CD4-positive, alpha-beta T cell treated with Interleukin-4 for 4 hours (primary cell): Measurements from ENCODE around the gene CHST11.
"Not testable (repeated sequence)": the region's sequence is repeated elsewhere in the genome, so short reads cannot be mapped to it uniquely, and the experiment has no call there.

Experiments
- DNase-seq: peaks from one replicate; pipeline ENCODE4 v3.0.0-alpha.2; 2020

The CHST11 gene

DNA sequence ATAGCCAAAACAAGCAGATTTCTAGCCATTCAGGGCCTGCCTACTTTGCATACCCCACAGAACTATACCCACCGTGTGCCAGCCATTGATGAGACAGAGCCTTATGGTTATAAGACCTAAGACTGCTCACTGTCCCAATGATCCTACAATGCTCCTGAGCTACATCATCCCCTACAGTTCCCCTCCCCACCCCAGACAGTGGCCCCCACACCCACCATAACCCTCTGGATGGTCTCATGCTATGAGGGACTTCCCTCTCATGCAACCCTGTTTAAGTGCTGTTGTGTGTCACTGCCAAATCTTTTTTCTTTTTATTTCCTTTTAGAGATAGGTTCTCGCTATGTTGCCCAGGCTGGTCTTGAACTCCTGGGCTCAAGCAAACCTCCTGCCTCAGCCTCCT lies 75.9 kb downstream of the CHST11 start:
- DNase-seq, result no peak

DNA sequence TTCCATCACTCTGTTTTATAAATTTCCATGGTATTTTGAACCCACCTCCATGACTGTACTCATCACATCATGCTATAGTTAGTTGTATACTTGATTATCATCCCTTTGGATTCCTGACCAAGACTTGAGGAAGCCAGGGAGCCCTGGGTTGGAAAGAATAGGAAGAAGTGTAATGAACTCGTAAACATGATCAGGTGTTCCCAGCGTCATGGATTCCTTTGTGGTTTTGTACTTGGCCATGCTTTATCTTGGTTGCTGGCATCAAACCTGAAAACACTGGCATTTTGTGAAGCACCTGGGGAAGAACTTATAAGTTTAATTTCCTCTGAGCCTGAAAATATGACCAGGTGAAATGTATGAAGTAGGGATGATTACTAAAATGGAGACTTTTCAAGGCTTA lies 76.4 kb downstream of the CHST11 start:
- no peak for DNase-seq

DNA sequence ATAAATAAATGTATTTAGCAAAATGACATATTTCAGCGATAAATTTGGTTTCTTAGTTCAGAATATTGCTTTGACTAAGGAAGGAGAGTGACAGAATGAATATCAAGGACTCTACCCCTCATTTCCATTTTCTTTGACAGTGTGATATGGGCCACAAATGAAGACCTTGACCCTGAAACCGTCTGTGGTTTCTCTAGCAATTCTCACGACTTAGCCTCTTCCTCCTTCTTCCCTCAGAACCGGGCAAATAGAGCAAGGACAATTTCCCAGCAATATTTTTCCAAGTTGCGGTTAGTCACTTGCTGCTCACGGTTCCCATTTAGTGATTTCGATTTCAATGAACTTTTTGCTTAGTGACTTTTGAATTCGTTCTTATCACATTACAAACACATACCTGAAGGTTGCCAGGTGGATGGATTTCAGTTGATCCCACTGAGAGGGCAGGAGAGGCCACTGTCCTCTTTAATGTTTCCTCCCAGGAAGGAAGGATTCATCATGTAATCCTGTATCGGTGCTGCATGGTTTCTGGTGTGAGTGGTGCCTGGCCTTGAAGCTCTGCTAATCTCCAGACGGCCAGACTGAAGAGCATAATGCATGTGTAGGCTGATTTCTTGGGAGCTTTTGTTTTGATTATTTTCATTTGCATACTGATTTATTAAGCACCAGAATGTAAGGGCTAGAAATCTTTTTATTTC lies 77.6 kb downstream of the CHST11 start:
- no peak for DNase-seq

DNA sequence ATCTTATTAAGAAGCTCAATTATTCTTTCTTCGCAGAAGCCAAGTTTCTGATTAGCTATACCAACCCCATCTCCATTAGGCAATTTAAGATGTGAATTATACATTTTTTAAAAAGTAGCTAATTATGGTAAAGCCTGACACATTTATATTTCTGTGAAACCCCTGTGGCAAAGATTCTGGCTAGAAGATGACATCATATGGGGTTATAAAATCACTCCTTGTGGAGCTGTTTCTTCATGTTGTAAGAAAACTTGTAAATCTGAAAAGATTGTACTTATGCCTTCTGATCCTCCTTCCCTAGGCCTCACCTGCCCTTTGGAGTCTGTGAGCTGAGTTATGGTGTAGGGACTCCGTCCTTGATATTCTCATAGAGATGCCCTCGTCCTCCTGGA lies 78.1 kb downstream of the CHST11 start:
- no peak for DNase-seq

DNA sequence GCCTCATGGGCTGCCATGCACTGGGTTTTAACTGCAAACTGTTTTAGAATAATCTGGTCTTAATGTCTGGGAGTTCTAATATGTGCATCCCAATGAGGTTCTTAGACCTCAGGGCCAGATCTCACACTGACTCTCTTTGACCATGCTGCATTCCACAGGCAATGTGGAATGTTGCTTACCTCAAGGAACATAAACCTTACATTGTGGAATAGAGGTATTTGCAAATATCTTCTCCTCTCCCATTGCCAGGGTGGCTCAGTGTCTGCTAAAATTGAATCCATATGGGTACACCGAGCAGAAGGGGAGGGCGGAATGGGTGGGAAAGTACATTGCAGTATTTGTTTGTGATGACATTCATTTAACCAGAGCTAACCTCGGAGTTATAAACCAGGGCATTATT lies 78.6 kb downstream of the CHST11 start:
- no peak for DNase-seq

DNA sequence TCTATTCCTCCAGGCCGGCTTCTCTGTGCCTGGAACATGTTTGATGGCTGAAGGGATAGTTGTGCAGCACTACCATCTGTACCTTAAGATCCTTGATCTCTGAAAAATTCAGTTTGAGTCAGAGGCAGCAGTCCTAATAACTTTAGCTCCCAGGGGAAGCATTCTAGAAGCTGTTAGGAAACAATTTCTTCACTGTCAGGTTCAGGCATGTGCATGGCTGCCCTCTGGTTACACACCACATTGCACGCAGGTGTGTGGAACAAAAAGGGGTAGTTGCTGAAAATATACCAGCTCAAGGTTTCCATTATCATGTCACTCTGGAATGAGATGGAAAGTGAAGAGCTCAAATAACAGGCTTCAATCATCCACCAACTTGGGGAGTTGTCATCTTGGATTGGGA lies 80.1 kb downstream of the CHST11 start:
- no peak for DNase-seq

DNA sequence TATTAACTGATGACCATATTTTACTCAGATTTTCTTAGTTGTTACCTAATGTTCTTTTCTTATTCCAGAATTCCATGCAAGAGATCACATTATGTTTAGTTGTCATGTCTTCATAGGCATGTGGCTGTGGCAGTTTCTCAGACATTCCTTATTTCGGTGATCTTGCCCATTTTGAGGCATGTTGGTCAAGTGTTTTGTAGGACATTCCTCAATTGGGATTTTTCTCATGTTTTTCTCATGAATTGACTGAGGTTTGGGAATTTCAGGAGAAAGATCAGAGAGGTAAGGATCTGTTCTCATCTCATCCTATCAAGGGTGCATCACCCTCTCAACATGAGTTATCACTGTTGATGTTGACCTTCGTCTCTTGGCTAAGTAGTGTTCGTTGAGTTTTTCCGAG lies 81.3 kb downstream of the CHST11 start:
- DNase-seq, result no peak

DNA sequence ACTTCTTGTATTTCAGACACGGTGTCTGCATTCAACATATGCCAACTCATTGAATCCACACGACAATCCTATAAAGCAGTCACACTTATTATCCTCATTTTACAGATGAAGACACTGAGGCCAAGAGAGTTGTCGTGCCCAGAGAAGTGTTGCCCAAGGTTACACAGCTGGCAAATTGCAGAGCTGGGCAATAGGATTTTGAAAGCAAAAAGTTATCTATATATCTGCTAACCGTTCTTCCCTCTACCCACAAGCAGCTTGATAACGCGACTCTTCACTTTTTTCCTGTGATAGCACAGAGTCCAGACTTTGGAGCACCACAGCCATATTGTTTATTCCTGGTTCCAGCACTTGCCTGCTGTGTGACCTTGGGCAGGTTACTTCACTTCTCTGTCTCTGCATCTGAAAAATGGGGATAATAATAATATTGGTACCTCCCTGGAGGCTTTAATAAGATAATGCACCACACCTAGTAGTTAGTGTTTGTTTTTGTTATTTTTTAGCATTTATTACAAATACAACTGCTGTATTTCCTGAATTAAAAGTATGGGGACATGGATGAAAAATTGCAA lies 82.2 kb downstream of the CHST11 start:
- no peak for DNase-seq

DNA sequence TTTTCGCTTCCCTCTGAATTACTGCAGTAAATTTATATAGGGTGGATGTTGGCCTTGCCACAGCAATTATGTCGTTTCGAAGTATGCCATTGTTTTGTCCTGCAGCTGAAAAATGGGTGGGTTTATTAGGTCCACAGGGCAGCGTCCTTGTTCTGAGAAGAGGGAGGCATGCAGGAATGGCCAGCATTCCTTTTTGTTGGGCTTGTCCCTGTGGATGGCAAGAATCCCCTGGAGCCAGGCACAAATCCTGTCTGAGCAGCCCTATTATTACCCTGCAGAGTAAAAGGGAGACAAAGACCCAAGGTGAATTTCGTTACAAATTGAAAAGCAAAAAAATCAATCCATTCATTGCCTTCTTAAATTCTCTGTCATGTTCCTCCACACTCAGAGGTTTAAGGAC lies 88.1 kb downstream of the CHST11 start:
- no peak for DNase-seq

DNA sequence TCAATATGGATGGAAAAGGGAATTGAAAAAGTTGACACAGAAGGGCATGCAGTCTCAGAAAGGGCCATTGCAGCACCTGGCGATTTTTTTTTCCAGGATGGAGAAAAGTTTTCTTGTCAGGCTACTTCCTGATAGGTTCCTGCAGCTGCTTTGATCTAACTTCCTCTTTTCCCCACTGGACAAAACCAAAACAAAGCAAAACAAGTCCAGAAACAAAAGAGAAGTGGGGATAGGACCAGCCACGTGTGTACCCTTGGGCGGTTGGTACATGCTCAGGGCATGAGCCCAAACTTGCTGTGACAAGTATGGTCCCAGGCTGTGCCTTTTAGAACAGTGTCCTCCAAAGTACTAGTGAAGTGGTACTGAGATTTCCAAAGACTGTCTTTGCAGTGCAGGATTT lies 89.8 kb downstream of the CHST11 start:
- no peak for DNase-seq

DNA sequence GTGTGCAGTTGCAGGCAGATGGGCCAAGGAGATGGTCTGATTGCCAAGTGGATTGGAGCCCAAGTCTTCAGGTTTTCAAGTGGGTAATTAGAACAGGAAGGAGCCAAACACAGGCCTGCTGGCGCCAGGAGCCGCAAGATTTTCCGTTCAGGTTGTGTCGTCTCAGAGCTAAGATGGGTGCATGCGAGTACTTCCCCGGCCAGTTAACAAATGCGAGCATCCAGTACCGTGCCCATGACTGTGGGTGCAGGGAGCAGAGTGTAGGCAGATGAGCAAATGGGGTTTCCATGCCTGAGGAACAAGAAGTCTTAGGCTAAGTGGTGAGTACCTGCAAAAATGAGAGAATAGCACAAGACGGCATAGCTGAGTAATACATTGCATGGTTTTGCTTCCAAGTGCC lies 90.5 kb downstream of the CHST11 start:
- no peak for DNase-seq

DNA sequence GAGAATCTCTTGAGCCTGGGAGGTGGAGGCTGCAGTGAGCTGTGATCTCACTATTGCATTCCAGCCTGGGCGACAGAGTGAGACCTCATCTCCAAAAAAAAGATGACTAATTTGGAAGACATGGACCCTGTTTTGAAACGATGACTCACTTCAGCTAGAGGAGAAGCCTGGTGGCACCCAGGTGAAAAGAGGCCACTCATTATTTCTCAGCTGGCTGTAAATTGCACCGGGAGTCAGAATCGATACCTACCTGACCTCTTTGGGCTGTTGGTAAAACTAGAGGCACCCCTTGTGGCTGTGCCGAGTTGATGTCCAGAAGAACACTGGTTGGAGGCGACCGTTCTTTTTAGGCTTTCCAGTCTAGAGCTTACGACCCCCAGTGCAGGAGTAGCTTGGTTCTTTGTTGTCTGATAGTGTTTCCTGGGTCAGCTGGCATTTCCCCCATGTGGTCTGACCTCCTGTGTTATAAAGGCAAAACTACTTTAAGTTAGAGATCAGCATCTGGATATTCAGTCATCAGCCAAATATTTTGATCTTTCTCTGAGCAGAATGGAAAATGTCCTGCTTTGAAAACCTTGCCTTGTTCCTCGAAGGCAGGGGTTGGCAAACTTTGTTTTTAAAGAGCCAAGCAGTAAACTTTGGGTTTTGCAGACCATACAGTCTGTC lies 93.2 kb downstream of the CHST11 start:
- no peak for DNase-seq

DNA sequence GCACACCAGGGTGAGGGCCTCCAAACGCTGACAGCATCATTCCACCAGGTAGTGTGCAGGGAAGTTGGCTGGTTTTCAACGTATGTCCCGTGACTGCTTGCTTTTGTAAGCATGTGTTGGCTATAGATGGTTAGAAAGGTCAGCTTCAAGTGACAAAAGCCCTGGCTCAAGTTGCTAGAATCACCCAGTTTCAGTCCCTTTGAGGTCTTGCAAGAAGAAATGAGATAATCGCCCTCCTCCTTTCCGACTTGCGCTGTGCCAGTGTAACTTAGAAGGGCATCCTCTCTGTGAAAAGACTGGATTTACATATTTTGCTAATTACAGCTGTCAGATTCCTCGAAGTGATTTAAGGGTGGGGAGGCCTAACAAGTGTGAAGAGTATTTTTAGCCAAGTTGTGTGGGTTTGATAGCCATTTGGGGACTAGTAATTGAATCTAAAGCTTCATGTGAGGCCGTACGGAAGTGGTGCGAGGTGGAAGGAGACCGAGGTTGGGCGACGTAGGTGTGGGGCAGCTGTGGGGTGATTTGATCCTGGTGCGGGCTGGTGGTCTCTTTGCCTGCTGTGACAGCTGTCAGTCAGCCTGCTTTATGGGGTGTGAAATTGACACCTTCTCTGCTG lies 94.7 kb downstream of the CHST11 start:
- no peak for DNase-seq

DNA sequence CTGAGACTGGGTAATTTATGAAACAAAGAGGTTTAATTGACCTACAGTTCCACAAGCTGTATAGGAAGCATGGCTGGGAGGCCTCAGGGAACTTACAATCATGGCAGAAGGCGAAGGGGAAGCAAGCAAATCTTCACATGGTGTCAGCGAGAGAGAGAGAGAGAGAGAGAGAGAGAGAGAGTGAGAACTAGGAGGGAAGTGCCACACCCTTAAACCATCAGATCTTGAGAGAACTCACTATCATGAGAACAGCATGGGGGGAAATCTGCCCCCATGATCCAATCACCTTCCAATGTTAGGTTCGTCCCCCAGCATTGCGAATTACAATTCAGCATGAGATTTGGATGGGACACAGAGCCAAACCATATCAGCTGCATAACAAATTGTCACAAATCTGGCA lies 96.7 kb downstream of the CHST11 start:
- DNase-seq, result no peak

DNA sequence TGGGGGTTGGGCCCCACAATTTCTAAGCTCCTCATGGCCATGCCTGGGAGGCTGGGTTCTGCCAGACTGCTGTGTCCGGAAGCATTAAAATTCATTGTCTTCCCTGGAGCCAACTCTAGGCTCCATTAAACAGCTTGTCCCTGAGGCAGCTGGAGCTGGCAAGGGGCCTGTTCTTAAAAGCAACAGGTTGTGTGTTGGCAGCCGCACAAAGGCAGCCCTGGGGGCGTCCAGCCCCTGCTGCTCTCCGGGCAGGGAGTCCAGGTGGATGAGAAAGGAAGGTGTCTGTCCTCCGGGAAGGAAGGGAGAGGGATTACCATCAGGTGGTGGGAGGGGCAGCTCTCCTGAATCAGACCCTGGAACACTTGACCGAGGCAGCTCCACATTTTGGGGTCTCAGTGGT lies 98.9 kb downstream of the CHST11 start:
- no peak for DNase-seq

DNA sequence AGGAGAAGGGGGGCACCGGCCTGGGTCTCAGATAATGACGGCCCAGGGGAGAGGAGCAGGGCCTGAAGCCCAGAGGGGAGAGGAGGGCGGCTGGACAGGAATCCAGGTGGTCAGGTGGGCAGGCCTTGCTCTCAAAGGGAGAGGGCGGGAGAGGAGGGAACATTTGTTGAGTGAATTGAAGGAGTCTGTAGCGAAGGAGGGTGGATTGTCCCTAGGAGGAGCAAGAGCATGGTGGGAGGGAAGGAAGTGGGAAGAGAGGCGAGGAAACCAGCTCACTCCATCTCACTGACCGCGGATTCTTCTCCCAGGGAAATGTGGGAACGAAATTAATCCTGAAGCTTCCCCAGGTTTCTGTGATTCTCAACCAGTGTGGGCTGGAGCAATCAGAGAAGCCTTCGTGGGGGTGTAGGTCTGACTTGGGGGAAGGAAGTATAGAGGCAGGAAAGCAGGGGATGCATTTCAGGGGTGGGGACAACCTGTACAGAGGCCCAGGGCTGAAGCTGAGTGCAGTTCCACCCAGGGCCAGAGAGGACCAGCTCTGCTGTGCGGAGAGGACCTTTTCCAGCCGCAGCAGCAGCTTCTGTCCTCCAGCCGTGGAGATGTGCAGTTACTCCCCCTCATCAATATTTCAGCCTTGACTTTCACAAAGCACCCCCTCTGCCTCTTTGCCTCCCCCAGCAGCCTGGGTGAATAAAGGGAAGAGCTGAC lies 100.9 kb downstream of the CHST11 start:
- DNase-seq, result no peak

DNA sequence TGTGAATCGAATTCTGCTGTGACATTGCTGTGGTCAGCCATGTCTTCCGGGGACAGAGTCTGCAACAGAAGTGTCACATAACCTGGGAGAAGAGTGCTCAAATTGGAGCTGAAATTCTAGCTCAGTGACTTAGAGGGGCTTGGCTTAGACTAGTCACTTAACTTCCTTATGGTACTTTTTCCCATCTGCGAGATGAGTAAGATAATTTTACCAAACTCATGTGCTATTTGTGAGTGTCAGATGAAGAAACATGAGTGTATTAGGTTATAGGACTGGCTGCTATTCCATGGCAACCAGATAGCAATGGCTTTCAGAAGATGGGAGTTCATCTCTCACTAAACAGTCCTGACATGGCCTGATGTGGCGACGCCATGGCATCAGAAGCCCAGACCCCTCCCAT lies 104.1 kb downstream of the CHST11 start:
- DNase-seq, result no peak

DNA sequence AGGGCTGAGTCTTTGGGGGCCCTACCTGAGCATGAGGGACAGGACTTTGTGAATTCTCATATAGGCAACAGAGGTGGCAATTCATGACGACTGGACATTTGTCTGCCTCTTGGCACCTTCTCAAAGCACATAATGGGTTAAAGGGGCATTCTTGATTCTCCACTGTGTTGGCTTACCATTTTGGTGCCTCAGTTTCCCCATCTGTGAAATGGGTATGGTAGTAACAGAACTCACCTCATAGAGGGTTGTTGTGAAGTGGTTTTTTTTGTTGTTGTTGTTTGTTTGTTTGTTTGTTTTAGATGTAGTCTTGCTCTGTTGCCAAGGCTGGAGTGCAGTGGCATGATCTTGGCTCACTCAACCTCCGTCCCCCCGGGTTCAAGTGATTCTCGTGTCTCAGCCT lies 106.0 kb downstream of the CHST11 start:
- no peak for DNase-seq

DNA sequence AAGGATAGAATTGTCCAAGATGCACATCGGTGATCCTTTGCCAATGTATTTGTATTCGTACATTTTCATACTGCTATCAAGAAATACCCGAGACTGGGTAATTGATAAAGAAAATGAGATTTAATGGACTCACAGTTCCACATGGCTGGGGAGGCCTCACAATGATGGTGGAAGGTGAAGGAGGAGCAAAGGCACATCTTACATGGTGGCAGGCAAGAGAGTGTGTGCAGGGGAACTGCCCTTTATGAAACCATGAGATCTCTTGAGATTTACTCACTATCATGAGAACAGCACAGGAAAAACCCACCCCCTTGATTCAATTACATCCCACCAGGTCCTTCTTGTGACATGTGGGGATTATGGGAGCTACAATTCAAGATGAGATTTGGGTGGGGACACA lies 107.9 kb downstream of the CHST11 start:
- DNase-seq, result not testable (repeated sequence)

DNA sequence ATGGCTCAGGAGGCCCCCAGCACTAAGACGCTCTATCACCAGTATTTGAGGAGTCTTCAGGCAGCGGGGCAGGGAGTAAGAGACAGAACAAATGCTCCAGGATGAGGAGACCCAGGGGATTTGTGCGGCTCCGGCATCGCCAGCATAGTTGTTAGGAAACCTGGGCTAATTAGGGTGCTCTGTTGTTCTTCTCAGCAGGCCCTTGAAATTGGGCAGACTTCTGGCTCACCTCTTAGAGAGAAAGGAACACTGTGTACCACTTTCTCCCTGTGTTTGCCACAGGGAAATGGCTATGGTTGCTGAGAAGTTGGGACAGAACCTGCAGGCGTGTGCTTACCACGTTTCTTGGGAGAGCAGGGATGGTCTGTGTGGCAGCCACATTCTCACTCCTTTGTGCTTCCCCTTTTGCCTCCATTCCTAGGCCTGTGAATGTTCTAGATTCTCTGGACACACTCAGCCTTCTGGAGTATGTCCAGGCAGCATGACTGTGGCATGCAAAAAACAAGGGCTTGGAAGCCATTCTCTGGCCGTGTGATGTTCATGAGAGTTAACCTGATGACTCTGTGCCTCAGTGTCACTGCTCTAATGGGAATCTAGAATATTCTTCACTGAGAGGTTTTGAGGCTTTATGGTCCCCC lies 109.0 kb downstream of the CHST11 start:
- DNase-seq, result no peak

DNA sequence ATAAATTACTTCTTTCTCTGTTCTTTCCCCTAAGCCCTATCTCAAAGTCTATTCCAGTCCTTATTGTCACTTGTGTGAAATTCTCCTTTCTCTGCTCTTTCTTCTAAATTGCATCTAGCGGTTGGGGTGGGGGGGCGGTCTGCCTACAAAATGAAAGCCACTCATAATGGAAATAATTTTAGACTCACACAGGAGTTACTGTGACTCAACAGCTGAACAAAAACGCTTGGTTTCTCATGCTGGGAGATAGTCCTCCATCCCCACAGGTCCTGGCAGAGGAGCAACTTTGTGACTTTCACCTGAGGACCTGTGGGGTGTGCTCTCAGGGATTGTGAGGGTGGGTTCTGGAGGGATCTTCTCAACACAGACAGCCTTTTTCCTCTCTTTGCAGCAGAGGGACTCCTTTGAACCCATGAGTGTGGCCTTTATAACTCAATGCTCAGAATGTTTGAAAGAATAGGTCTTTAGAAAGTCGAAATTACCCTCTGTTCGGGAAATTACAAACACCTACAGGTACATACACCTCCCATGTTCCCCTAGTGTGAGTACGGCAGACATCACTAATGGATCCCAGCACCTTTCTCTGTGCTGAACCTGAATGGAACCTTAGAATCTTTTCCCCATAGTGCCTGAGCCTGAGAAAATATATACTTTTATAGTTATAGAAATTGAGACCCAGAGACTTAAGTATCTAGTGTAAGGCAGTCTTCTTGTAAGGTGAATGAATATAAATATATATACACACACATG lies 109.7 kb downstream of the CHST11 start:
- no peak for DNase-seq

DNA sequence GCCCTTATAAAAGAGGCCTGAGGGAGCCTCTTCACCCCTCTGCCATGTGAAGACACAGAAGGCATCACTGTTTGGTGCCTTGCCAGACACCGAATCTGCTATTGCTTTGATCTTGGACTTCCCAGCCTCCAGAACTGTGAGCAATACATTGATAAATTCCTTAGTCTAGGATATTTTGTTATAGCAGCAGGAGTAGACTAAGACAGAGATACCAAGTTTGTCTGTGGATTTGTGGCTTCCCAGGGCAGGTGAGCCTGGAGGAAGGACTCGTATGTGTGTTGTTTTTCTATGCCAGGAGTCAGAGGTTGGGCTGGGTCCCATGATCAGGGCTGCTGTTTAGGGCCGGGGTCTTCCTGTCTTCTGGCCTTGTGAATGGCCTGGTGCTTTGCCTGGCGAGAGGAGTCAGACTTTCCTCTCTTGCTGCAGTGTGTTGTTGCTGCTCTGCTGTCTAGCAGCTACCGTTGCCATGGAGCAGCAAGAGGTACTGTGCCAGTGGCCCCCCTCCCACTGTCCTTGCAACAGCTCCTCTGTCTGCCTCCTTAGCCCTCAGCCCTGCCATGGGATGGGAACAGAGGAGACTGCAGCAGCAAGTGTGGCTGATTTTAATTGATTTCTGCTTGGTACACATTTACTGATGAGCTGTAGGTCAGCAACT lies 111.2 kb downstream of the CHST11 start:
- peak; percentile 20 for DNase-seq
